Neural progenitor cell (in vitro differentiated cells): Measurements from ENCODE around the gene INPP4B. TPM values are rescaled to one million over a fixed set of nuclear protein-coding genes. Genes with fewer than 3 reads are reported as not detected.

ENCODE experiments used
- DNase-seq: peaks from one replicate; pipeline ENCODE4 v3.0.0-alpha.2; 2016; ENCODE audit warnings: low spot score
- H2AFZ ChIP-seq: fragments of 200-600 bp; sonication (generic); replicated peaks from 2 replicates; pipeline ENCODE4 v1.6.1; 2016; ENCODE audit warnings: antibody characterized with exemption
- H3F3A ChIP-seq: fragments of 200-600 bp; sonication (generic); 2 replicates; pipeline ENCODE4 v1.6.1; 2016; ENCODE audit warnings: antibody characterized with exemption, low read depth
- H3K27ac ChIP-seq: fragments of 200-600 bp; sonication (generic); 2 replicates; pipeline ENCODE4 v1.5.1; 2016; ENCODE audit warnings: mild to moderate bottlenecking
- H3K27me3 ChIP-seq: fragments of 200-600 bp; sonication (generic); 2 replicates; pipeline ENCODE4 v1.6.1; 2016; ENCODE audit warnings: mild to moderate bottlenecking, moderate library complexity
- H3K36me3 ChIP-seq: fragments of 200-600 bp; sonication (generic); 2 replicates; pipeline ENCODE4 v1.5.1; 2016
- H3K4me1 ChIP-seq: fragments of 200-600 bp; sonication (generic); 2 replicates; pipeline ENCODE4 v1.6.1; 2016; ENCODE audit warnings: mixed run types
- H3K4me2 ChIP-seq: fragments of 200-600 bp; sonication (generic); 2 replicates; pipeline ENCODE4 v1.6.1; 2016
- H3K4me3 ChIP-seq: fragments of 200-600 bp; sonication (generic); 2 replicates; pipeline ENCODE4 v1.5.1; 2016
- H3K79me2 ChIP-seq: fragments of 200-600 bp; sonication (generic); 2 replicates; pipeline ENCODE4 v1.6.1; 2016; ENCODE audit warnings: low read depth
- H3K9ac ChIP-seq: fragments of 200-600 bp; sonication (generic); 2 replicates; pipeline ENCODE4 v1.6.1; 2016
- H3K9me3 ChIP-seq: fragments of 200-600 bp; sonication (generic); 2 replicates; pipeline ENCODE4 v1.5.1; 2016; ENCODE audit warnings: low read depth
- H4K20me1 ChIP-seq: fragments of 200-600 bp; sonication (generic); 2 replicates; pipeline ENCODE4 v1.6.1; 2016; ENCODE audit warnings: low read depth
- H3K27ac Mint-ChIP-seq: 3 replicates; pipeline ENCODE4 v1.8.0; 2021; ENCODE audit warnings: mixed read lengths
- H3K27me3 Mint-ChIP-seq: 2 replicates; pipeline ENCODE4 v1.8.0; 2022; ENCODE audit warnings: low read depth, mild to moderate bottlenecking, inconsistent platforms, moderate library complexity, mixed read lengths; ENCODE audit not compliant: insufficient read depth
- H3K36me3 Mint-ChIP-seq: 3 replicates; pipeline ENCODE4 v1.8.0; 2021; ENCODE audit warnings: mixed read lengths
- H3K4me1 Mint-ChIP-seq: 3 replicates; pipeline ENCODE4 v1.8.0; 2021; ENCODE audit warnings: mixed read lengths
- H3K4me3 Mint-ChIP-seq: 3 replicates; pipeline ENCODE4 v1.8.0; 2021; ENCODE audit warnings: mild to moderate bottlenecking, moderate library complexity, mixed read lengths
- H3K9me3 Mint-ChIP-seq: 3 replicates; pipeline ENCODE4 v1.8.0; 2020; ENCODE audit warnings: mixed read lengths
- EZH2 ChIP-seq: fragments of 200-600 bp; sonication (generic); IDR thresholded peaks from 2 replicates; pipeline ENCODE4 v1.6.1; 2017; ENCODE audit warnings: antibody characterized with exemption, mild to moderate bottlenecking, moderate library complexity
- EZH2phosphoT487 ChIP-seq: fragments of 200-600 bp; sonication (generic); IDR thresholded peaks from 2 replicates; pipeline ENCODE4 v1.6.1; 2017; ENCODE audit warnings: antibody characterized with exemption
- total RNA-seq: library from RNA; depleted of rRNA; stranded (reverse); fragments of >200 nt; gene quantifications from 2 replicates; pipeline ENCODE4 v1.2.3, GENCODE V29; 2015; ENCODE audit warnings: low replicate concordance
- TF ChIP-seq, protein P1 (sequence below): fragments of 200-600 bp; sonication (generic); IDR thresholded peaks from 2 replicates; pipeline ENCODE4 v1.5.1; 2017; ENCODE audit warnings: antibody characterized with exemption, mild to moderate bottlenecking

INPP4B gene
- total RNA-seq, 1 donor from 2014 or later, result 1.3 TPM

DNA sequence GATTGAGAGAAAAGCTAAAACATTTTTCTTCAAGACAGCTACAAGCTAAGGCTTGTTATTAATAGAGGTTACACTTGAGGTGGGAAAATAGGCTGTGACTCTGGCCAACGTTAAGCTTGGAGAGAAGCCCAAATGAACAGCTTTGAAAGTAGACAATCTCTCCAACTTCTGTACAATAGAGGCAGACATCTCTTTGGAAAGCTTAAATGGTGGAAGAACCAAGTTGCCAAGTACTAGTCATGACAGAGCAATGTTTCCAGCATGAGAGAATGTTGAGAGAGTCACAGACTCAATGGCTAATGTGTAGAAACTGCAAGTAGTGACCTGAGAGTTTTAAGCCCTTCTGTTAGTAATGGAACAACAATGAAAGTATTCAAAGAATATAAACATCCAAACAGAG lies 298.1 kb downstream of the INPP4B start:
- Mint-ChIP-seq H3K4me1 (peaks cover 17% of the 10 kb centered on the region), H3K27me3 (no peaks in the 10 kb centered on the region), H3K27ac (no peak overlapping the region), H3K36me3 (no peaks in the 10 kb centered on the region), H3K4me3 (no peak overlapping the region), H3K9me3 (no peaks in the 10 kb centered on the region)
- H3K9ac ChIP-seq, result no peak overlapping the region
- DNase-seq, result no peak
- H3K4me3 ChIP-seq, result no peak overlapping the region
- peaks cover 9% of the 10 kb centered on the region for H3K4me1 ChIP-seq
- H3K4me2 ChIP-seq, result no peak overlapping the region
- no peaks in the 10 kb centered on the region for H3K36me3 ChIP-seq
- H3K27me3 ChIP-seq, result no peaks in the 10 kb centered on the region
- H3F3A ChIP-seq, result no peaks in the 10 kb centered on the region
- no peaks in the 10 kb centered on the region for H3K79me2 ChIP-seq
- TF ChIP-seq EZH2phosphoT487 (no peak), EZH2 (no peak)
- TF ChIP-seq, protein P1, sequence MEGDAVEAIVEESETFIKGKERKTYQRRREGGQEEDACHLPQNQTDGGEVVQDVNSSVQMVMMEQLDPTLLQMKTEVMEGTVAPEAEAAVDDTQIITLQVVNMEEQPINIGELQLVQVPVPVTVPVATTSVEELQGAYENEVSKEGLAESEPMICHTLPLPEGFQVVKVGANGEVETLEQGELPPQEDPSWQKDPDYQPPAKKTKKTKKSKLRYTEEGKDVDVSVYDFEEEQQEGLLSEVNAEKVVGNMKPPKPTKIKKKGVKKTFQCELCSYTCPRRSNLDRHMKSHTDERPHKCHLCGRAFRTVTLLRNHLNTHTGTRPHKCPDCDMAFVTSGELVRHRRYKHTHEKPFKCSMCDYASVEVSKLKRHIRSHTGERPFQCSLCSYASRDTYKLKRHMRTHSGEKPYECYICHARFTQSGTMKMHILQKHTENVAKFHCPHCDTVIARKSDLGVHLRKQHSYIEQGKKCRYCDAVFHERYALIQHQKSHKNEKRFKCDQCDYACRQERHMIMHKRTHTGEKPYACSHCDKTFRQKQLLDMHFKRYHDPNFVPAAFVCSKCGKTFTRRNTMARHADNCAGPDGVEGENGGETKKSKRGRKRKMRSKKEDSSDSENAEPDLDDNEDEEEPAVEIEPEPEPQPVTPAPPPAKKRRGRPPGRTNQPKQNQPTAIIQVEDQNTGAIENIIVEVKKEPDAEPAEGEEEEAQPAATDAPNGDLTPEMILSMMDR, result no peak
- H3K9me3 ChIP-seq, result no peaks in the 10 kb centered on the region
- no peak overlapping the region for H2AFZ ChIP-seq
- no peak overlapping the region for H3K27ac ChIP-seq
- no peaks in the 10 kb centered on the region for H4K20me1 ChIP-seq

GRCh38 chr4:142544594-142544993 lies 301.5 kb downstream of the INPP4B start:
- H3K9ac ChIP-seq, result no peak overlapping the region
- H3K4me3 ChIP-seq, result no peak overlapping the region
- H3K4me1 Mint-ChIP-seq, result peaks cover 6% of the 10 kb centered on the region
- H3K27me3 ChIP-seq, result no peaks in the 10 kb centered on the region
- H3K9me3 ChIP-seq, result no peaks in the 10 kb centered on the region
- no peak overlapping the region for H3K27ac Mint-ChIP-seq
- H3K4me2 ChIP-seq, result no peak overlapping the region
- no peaks in the 10 kb centered on the region for H3K79me2 ChIP-seq
- H3F3A ChIP-seq, result no peaks in the 10 kb centered on the region
- no peak overlapping the region for H3K4me3 Mint-ChIP-seq
- no peak overlapping the region for H3K27ac ChIP-seq
- no peak overlapping the region for H2AFZ ChIP-seq
- H3K36me3 Mint-ChIP-seq, result no peaks in the 10 kb centered on the region
- H3K4me1 ChIP-seq, result no peaks in the 10 kb centered on the region
- DNase-seq, result no peak
- no peaks in the 10 kb centered on the region for H3K27me3 Mint-ChIP-seq
- H3K36me3 ChIP-seq, result no peaks in the 10 kb centered on the region
- H4K20me1 ChIP-seq, result no peaks in the 10 kb centered on the region
- H3K9me3 Mint-ChIP-seq, result no peaks in the 10 kb centered on the region
- TF ChIP-seq, protein P1, result no peak
- no peak for TF ChIP-seq EZH2phosphoT487
- TF ChIP-seq EZH2, result no peak

DNA sequence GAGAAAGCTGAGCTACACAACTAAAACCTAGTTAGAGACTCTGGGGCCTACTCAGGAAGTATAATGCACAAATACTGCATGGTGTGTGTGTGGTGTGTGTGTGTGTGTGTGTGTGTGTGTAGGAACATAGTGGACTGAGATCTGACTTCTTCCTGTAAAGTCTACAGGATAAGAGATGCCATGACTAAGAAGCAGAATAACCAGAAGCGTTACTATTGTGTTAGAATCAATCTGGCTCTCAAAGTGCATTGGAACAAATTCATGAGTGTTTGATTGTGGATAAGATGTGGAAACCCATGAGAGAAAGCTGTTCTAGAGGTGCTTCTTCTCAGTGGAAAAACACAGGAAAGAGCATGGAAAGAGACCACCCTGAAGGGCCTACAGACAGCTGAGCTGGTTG lies 302.1 kb downstream of the INPP4B start:
- no peak overlapping the region for H3K27ac ChIP-seq
- no peak overlapping the region for H3K4me3 ChIP-seq
- H3K9me3 ChIP-seq, result no peaks in the 10 kb centered on the region
- no peaks in the 10 kb centered on the region for H3K4me1 ChIP-seq
- H3K9me3 Mint-ChIP-seq, result no peaks in the 10 kb centered on the region
- H3K9ac ChIP-seq, result no peak overlapping the region
- no peak overlapping the region for H3K4me2 ChIP-seq
- H4K20me1 ChIP-seq, result no peaks in the 10 kb centered on the region
- no peaks in the 10 kb centered on the region for H3K27me3 Mint-ChIP-seq
- H3K27me3 ChIP-seq, result no peaks in the 10 kb centered on the region
- H3K27ac Mint-ChIP-seq, result no peak overlapping the region
- no peaks in the 10 kb centered on the region for H3K36me3 ChIP-seq
- no peaks in the 10 kb centered on the region for H3K79me2 ChIP-seq
- H3K4me3 Mint-ChIP-seq, result no peak overlapping the region
- TF ChIP-seq, protein P1, result no peak
- no peak for TF ChIP-seq EZH2phosphoT487
- TF ChIP-seq EZH2, result no peak
- H2AFZ ChIP-seq, result no peak overlapping the region
- no peaks in the 10 kb centered on the region for H3K36me3 Mint-ChIP-seq
- no peaks in the 10 kb centered on the region for H3F3A ChIP-seq
- H3K4me1 Mint-ChIP-seq, result peaks cover under 1% of the 10 kb centered on the region
- no peak for DNase-seq

DNA sequence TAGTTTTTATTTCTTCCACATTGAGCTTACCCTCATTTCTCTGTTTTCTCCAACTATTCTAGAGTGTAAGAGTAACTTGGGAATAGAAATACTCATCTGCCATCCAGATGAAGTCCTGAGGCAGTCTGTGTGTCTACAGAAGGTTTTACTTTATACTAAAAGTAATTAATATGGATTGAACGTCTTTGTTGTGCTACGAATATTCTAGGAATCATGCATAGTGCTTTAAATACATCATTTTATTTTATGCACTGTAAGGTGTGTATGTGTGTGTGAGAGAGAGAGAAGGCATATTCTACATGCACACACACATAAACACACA lies 305.7 kb downstream of the INPP4B start:
- Histone ChIP-seq H2AFZ (no peak overlapping the region), H3K9me3 (no peaks in the 10 kb centered on the region), H3K79me2 (no peaks in the 10 kb centered on the region), H3K9ac (no peak overlapping the region), H3K36me3 (no peaks in the 10 kb centered on the region), H3K4me1 (peaks cover 10% of the 10 kb centered on the region), H3F3A (no peaks in the 10 kb centered on the region), H3K4me2 (no peak overlapping the region), H3K4me3 (no peak overlapping the region), H3K27ac (no peak overlapping the region), H4K20me1 (no peaks in the 10 kb centered on the region), H3K27me3 (no peaks in the 10 kb centered on the region)
- Mint-ChIP-seq H3K27ac (no peak overlapping the region), H3K36me3 (no peaks in the 10 kb centered on the region), H3K4me3 (no peak overlapping the region), H3K4me1 (no peaks in the 10 kb centered on the region), H3K9me3 (no peaks in the 10 kb centered on the region), H3K27me3 (no peaks in the 10 kb centered on the region)
- TF ChIP-seq EZH2phosphoT487, result no peak
- no peak for TF ChIP-seq EZH2
- TF ChIP-seq, protein P1, result no peak
- DNase-seq, result no peak
